Lower lobe of right lung (tissue), 2 donors: Measurements from ENCODE around the gene SEMA4G. TPM values are rescaled to one million over a fixed set of nuclear protein-coding genes. Genes with fewer than 3 reads are reported as not detected.

Experiments
- ATAC-seq, 2 donors: fragments of 200-7000 bp; cut with Tn5 transposase; one replicate each; pipeline ENCODE4 v1.9.1; 2020 to 2022; ENCODE audit warnings: mild to moderate bottlenecking in 2 of 2, moderate library complexity in 2 of 2
- DNase-seq: peaks from one replicate; pipeline ENCODE4 v3.0.0-alpha.2; 2020
- H3K27ac ChIP-seq: fragments of 200-600 bp; one replicate; pipeline ENCODE4 v1.8.0; 2022
- H3K27me3 ChIP-seq: fragments of 200-600 bp; one replicate; pipeline ENCODE4 v1.8.0; 2022; ENCODE audit warnings: low read depth
- H3K36me3 ChIP-seq: fragments of 200-600 bp; one replicate; pipeline ENCODE4 v1.8.0; 2022; ENCODE audit warnings: mild to moderate bottlenecking
- H3K4me1 ChIP-seq: fragments of 200-600 bp; one replicate; pipeline ENCODE4 v1.8.0; 2022
- H3K4me3 ChIP-seq: fragments of 200-600 bp; one replicate; pipeline ENCODE4 v1.8.0; 2022; ENCODE audit warnings: mild to moderate bottlenecking
- H3K9me3 ChIP-seq: fragments of 200-600 bp; one replicate; pipeline ENCODE4 v1.8.0; 2022
- CTCF ChIP-seq: fragments of 200-600 bp; IDR thresholded peaks from one replicate; pipeline ENCODE4 v1.8.0; 2022; ENCODE audit warnings: antibody characterized with exemption, mild to moderate bottlenecking
- intact Hi-C: fragments of 100-400 bp; cut with DNase I; formaldehyde crosslinking; loops from one replicate; pipeline ENCODE4 v1.11.0; 2022
- total RNA-seq: library from RNA; stranded (reverse); fragmentation: NEBNext Ultra II Directional; extraction: Animal tissue kit (Norgen Biotek cat#: 25700); gene quantifications from one replicate; pipeline ENCODE4 v1.2.1, GENCODE V29; 2021
- donor health status: DM: no; HTN: yes; CAD: no; lungs with severe emphysema.

SEMA4G gene
- total RNA-seq, 1 donor from 2014 or later: 5.1 TPM

GRCh38 chr10:100980711-100981110 is 11.4 kb downstream of the SEMA4G start:
- Histone ChIP-seq H3K27me3 (no peaks in the 10 kb centered on the region), H3K9me3 (no peaks in the 10 kb centered on the region), H3K4me1 (peaks cover 6% of the 10 kb centered on the region), H3K27ac (no peak overlapping the region), H3K4me3 (no peak overlapping the region), H3K36me3 (peaks cover 50% of the 10 kb centered on the region)
- no peak for TF ChIP-seq CTCF
- ATAC-seq: no peak
- no peak for DNase-seq
- intact Hi-C loops: no loop called here

GRCh38 chr10:100981178-100981772 is 12.0 kb downstream of the SEMA4G start:
- no peaks in the 10 kb centered on the region for H3K27me3 ChIP-seq
- ATAC-seq (no peak), DNase-seq (no peak)
- H3K27ac ChIP-seq: no peak overlapping the region
- TF ChIP-seq CTCF: no peak
- peaks cover 11% of the 10 kb centered on the region for H3K4me1 ChIP-seq
- intact Hi-C loops: no loop called here
- no peaks in the 10 kb centered on the region for H3K9me3 ChIP-seq
- H3K4me3 ChIP-seq: no peak overlapping the region
- H3K36me3 ChIP-seq: peaks cover 50% of the 10 kb centered on the region

GRCh38 chr10:100982916-100983830 is 13.9 kb downstream of the SEMA4G start:
- intact Hi-C loops: no loop called here

GRCh38 chr10:100983868-100984671 is 14.8 kb downstream of the SEMA4G start:
- Histone ChIP-seq H3K27me3 (no peaks in the 10 kb centered on the region), H3K4me3 (no peak overlapping the region), H3K4me1 (peaks cover 30% of the 10 kb centered on the region), H3K27ac (no peak overlapping the region), H3K36me3 (peaks cover 50% of the 10 kb centered on the region), H3K9me3 (no peaks in the 10 kb centered on the region)
- intact Hi-C loops: no loop called here
- ATAC-seq: no peak
- no peak for TF ChIP-seq CTCF
- DNase-seq: peak; percentile 26

More at GRCh38 chr10:100982916-100983830, 13.9 kb downstream of the SEMA4G start:
- peaks cover 50% of the 10 kb centered on the region for H3K36me3 ChIP-seq
- peaks cover 26% of the 10 kb centered on the region for H3K4me1 ChIP-seq
- no peaks in the 10 kb centered on the region for H3K27me3 ChIP-seq
- no peak overlapping the region for H3K4me3 ChIP-seq
- ATAC-seq: no peak
- H3K27ac ChIP-seq: no peak overlapping the region
- H3K9me3 ChIP-seq: no peaks in the 10 kb centered on the region
- peak; percentile 40 for DNase-seq
- TF ChIP-seq CTCF: no peak

GRCh38 chr10:100984672-100985177 is 15.4 kb downstream of the SEMA4G start:
- Histone ChIP-seq H3K27me3 (no peaks in the 10 kb centered on the region), H3K4me1 (peaks cover 30% of the 10 kb centered on the region), H3K9me3 (no peaks in the 10 kb centered on the region), H3K4me3 (no peak overlapping the region), H3K36me3 (peaks cover 53% of the 10 kb centered on the region), H3K27ac (no peak overlapping the region)
- intact Hi-C loops: no loop called here
- DNase-seq (peak; percentile 24), ATAC-seq (no peak)
- TF ChIP-seq CTCF: no peak
